HepG2 (cell line): Measurements from ENCODE around the gene UBE2G2. TPM values are rescaled to one million over a fixed set of nuclear protein-coding genes. Genes with fewer than 3 reads are reported as not detected.

Source experiments
- ATAC-seq: fragments of 200-7000 bp; cut with Tn5 transposase; 3 replicates; pipeline ENCODE4 v1.9.1; 2020; ENCODE audit warnings: mild to moderate bottlenecking, moderate library complexity
- BruUV-seq: library from RNA; stranded (reverse); fragments of 400-500 nt; replicated peaks from 2 replicates; lab custom pipeline; 2021; lab: Mats Ljungman, UMichigan
- CTCF ChIA-PET: fragments of 300-600 bp; formaldehyde crosslinking; extraction: SDS; loops from one replicate; lab custom pipeline; 2021; ENCODE audit warnings: low total read pairs, inconsistent platforms, low intra/inter-chr PET ratio; lab: Yijun Ruan, JAX
- POLR2A ChIA-PET: fragments of 350-600 bp; sonication (Branson Sonifier 250); formaldehyde crosslinking; loops from one replicate; lab custom pipeline; 2020; ENCODE audit warnings: antibody characterized with exemption, inconsistent platforms; lab: Yijun Ruan, JAX
- DNase-seq: peaks from one replicate; pipeline ENCODE4 v3.0.0-alpha.2; 2015; ENCODE audit warnings: low spot score
- FAIRE-seq: peaks from 3 replicates; lab custom pipeline; 2011; peaks lifted over from hg19 to GRCh38; lab: Jason Lieb, UNC
- H2AFZ ChIP-seq: one replicate; pipeline ENCODE4 v1.6.1; 2011; ENCODE audit warnings: low read length, inconsistent platforms
- H3K27ac ChIP-seq: fragments of 300-600 bp; 3 replicates; pipeline ENCODE4 v1.8.0; 2011; ENCODE audit warnings: mixed run types, mild to moderate bottlenecking, mixed read lengths, low read length, inconsistent platforms; ENCODE audit not compliant: insufficient read depth; ENCODE audit errors: extremely low read length
- H3K27me3 ChIP-seq, 2 experiments: fragments of 200-600 bp in 1 of 2; 2 replicates in 1 of 2; 3 replicates in 1 of 2; pipeline versions ENCODE4 v1.6.0 to v1.8.0; 2011; ENCODE audit warnings: low read length in 2 of 2, mild to moderate bottlenecking in 2 of 2, moderate library complexity in 2 of 2, inconsistent platforms in 1 of 2; ENCODE audit not compliant: insufficient read depth in 2 of 2, control insufficient read depth in 1 of 2
- H3K36me3 ChIP-seq, 2 experiments: fragments of 200-600 bp in 1 of 2; replicated peaks in 1 of 2; 2 replicates in 1 of 2; 3 replicates in 1 of 2; pipeline versions ENCODE4 v1.5.1 to v1.8.0; 2011; ENCODE audit warnings: low read length in 2 of 2, inconsistent platforms in 1 of 2; ENCODE audit not compliant: insufficient read depth in 2 of 2, control insufficient read depth in 1 of 2
- H3K4me1 ChIP-seq: 2 replicates; pipeline ENCODE4 v1.5.1; 2012; ENCODE audit warnings: low read length, inconsistent platforms; ENCODE audit not compliant: insufficient read depth
- H3K4me2 ChIP-seq: 2 replicates; pipeline ENCODE4 v1.6.0; 2011; ENCODE audit warnings: low read depth, low read length, inconsistent platforms
- H3K4me3 ChIP-seq, 3 experiments: fragments of 200-600 bp in 1 of 3; sonication (generic), shearing (Covaris generic) in 1 of 3; replicated peaks in 1 of 3; 2 replicates each; pipeline ENCODE4 v1.5.1; 2011 to 2016; ENCODE audit warnings: low read length in 3 of 3, inconsistent platforms in 2 of 3, low read depth in 2 of 3, mild to moderate bottlenecking in 2 of 3, control low read depth in 1 of 3, mixed read lengths in 1 of 3; ENCODE audit not compliant: insufficient read depth in 1 of 3
- H3K79me2 ChIP-seq: one replicate; pipeline ENCODE4 v1.6.1; 2011; ENCODE audit warnings: low read length, inconsistent platforms; ENCODE audit not compliant: insufficient read depth
- H3K9ac ChIP-seq: 2 replicates; pipeline ENCODE4 v1.6.0; 2011; ENCODE audit warnings: mild to moderate bottlenecking, low read depth, low read length, inconsistent platforms; ENCODE audit not compliant: insufficient read depth
- H3K9me3 ChIP-seq: 2 replicates; pipeline ENCODE4 v1.5.1; 2012; ENCODE audit warnings: mild to moderate bottlenecking, low read length
- H4K20me1 ChIP-seq: 2 replicates; pipeline ENCODE4 v1.6.0; 2011; ENCODE audit warnings: inconsistent platforms, mild to moderate bottlenecking, low read length, moderate library complexity; ENCODE audit not compliant: insufficient read depth
- ARNT2 ChIP-seq: sonication (generic); formaldehyde crosslinking; IDR thresholded peaks from 2 replicates; pipeline ENCODE4 v1.8.0; 2022; ENCODE audit warnings: mild to moderate bottlenecking, low read depth, missing genetic modification reagents, moderate library complexity
- BORCS8-MEF2B ChIP-seq: sonication (generic); formaldehyde crosslinking; IDR thresholded peaks from 2 replicates; pipeline ENCODE4 v1.8.0; 2022; ENCODE audit warnings: mild to moderate bottlenecking, missing genetic modification reagents
- HNRNPLL ChIP-seq: fragments of 200-400 bp; formaldehyde crosslinking; IDR thresholded peaks from 2 replicates; pipeline ENCODE4 v1.6.1; 2017; ENCODE audit warnings: mild to moderate bottlenecking, low read depth, low read length; ENCODE audit not compliant: poor library complexity, severe bottlenecking
- KLF16 ChIP-seq, 2 experiments: sonication (generic) in 1 of 2; formaldehyde crosslinking in 1 of 2; IDR thresholded peaks; 2 replicates each; pipeline versions ENCODE4 v1.6.1 to v1.8.0; 2016 to 2023; ENCODE audit warnings: missing genetic modification reagents in 2 of 2, missing compliant biosample characterization in 1 of 2
- RORA ChIP-seq: sonication (generic); formaldehyde crosslinking; IDR thresholded peaks from 2 replicates; pipeline ENCODE4 v1.5.0; 2020; ENCODE audit warnings: mild to moderate bottlenecking, missing genetic modification reagents, moderate library complexity
- TBX2 ChIP-seq: sonication (generic); formaldehyde crosslinking; IDR thresholded peaks from 2 replicates; pipeline ENCODE4 v1.5.0; 2020; ENCODE audit warnings: missing genetic modification reagents, mild to moderate bottlenecking, borderline replicate concordance
- TFAP4 ChIP-seq: sonication (generic); IDR thresholded peaks from 2 replicates; pipeline ENCODE4 v1.6.1; 2016; ENCODE audit warnings: low read depth, borderline replicate concordance
- TFDP1 ChIP-seq: IDR thresholded peaks from 2 replicates; pipeline ENCODE4 v1.6.1; 2016; ENCODE audit warnings: missing compliant biosample characterization, missing genetic modification reagents, borderline replicate concordance
- YY1 ChIP-seq: IDR thresholded peaks from 2 replicates; pipeline ENCODE4 v1.6.1; 2011; ENCODE audit warnings: low read length, low read depth, moderate library complexity, mild to moderate bottlenecking; ENCODE audit not compliant: insufficient read depth, insufficient replicate concordance
- ZBTB42 ChIP-seq: sonication (generic); formaldehyde crosslinking; IDR thresholded peaks from 2 replicates; pipeline ENCODE4 v1.5.0; 2020; ENCODE audit warnings: mild to moderate bottlenecking, missing genetic modification reagents
- ZNF136 ChIP-seq: sonication (generic); formaldehyde crosslinking; IDR thresholded peaks from 2 replicates; pipeline ENCODE4 v1.8.1; 2022; ENCODE audit warnings: low read depth, mild to moderate bottlenecking, moderate library complexity, missing genetic modification reagents
- ZNF180 ChIP-seq: sonication (generic); formaldehyde crosslinking; IDR thresholded peaks from 2 replicates; pipeline ENCODE4 v1.4.0; 2020; ENCODE audit warnings: low read depth, missing genetic modification reagents, borderline replicate concordance
- ZNF772 ChIP-seq: sonication (generic); formaldehyde crosslinking; IDR thresholded peaks from 2 replicates; pipeline ENCODE4 v1.5.0; 2020; ENCODE audit warnings: mild to moderate bottlenecking, missing genetic modification reagents
- WGBS: methylation state at CpG from one replicate; pipeline ENCODE4 v1.1.6; 2017; ENCODE audit warnings: low lambda C conversion rate; 5-methylcytosine and 5-hydroxymethylcytosine counted together
- in situ Hi-C: cut with HindIII; loops from 2 replicates; pipeline ENCODE4 v1.10.0; 2017; ENCODE audit warnings: low pct_unique_long_range_greater_than_20kb; ENCODE audit not compliant: extremely low pct_ligation_motif_present
- intact Hi-C: fragments of 100-400 bp; cut with micrococcal nuclease; formaldehyde crosslinking; loops from one replicate; pipeline ENCODE4 v1.10.0; 2022; ENCODE audit not compliant: unreplicated experiment
- polyA plus RNA-seq, 8 experiments: library from polyadenylated mRNA; depleted of rRNA in 3 of 8; stranded (reverse) in 7 of 8; unstranded in 1 of 8; fragments of >200 nt; fragmentation: Illumina TruSeq in 4 of 8; extraction: Trizol in 4 of 8; gene quantifications; 2 replicates each; pipeline versions ENCODE4 v1.2.1 to v1.2.3, GENCODE V29; 2011 to 2016; ENCODE audit warnings: low read depth in 4 of 8, missing spikeins in 1 of 8, mixed read lengths in 1 of 8; ENCODE audit not compliant: insufficient read depth in 1 of 8
- total RNA-seq, 5 experiments: library from RNA; depleted of rRNA; stranded (reverse); fragments of >200 nt; fragmentation: Illumina TruSeq; extraction: Trizol; gene quantifications; 2 replicates each; pipeline ENCODE4 v1.2.3, GENCODE V29; 2016; ENCODE audit warnings: low read depth in 1 of 5
- TF ChIP-seq, protein P1 (sequence below): sonication (generic); formaldehyde crosslinking; IDR thresholded peaks from 2 replicates; pipeline ENCODE4 v1.8.1; 2022; ENCODE audit warnings: low read depth, mild to moderate bottlenecking, missing genetic modification reagents
- TF ChIP-seq, protein P2 (sequence below): sonication (generic); formaldehyde crosslinking; IDR thresholded peaks from 2 replicates; pipeline ENCODE4 v1.4.0; 2020; ENCODE audit warnings: missing genetic modification reagents

UBE2G2 gene
- total and polyA plus RNA-seq, 2 of the 13 experiments (the other 11 are each of a cell fraction or from before 2014, with no cell fraction given) = 55.4 to 92.0 TPM

DNA sequence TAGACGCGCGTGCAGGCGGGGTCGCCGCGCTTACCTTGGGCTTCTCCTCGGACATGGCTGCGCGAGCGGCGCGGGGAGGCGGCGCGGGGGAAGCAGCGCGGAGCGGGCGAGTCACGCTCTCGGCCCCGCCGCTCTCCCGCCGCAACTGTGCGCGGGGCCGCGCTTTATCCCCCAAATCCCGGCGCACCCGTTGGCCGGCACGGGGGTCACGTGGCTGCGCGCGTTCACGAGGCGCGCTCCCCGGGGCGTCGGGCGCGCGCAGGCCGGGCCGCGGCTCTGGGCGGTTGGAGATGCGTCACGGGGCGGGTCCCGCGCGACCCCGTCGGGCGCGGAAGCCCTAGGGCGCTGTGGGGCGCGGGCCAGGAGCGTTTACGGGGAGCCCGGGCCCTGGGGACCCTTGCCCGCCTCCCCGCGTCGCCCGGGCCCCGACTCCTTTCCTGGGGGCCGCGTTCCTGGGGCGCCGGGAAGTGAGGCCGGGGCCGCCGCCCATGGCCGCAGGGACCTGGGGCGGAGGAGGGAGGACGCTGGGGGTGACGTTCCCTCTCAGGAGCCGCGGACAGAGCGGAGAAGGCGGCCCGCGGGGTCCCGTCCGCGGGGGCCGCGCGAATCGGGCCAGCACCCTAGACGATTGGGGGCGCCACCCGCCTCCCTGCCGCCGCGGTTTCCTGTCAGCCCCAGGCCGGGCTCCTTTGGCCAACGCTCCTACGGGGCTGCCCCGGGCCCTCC is 16.5 kb upstream of the UBE2G2 start, which contains the start of gene SUMO3:
Gene SUMO3 (minus strand): TSS at position 149 of the 726 bp plus-strand sequence. CDS start 94 bp downstream, at position 55.
- peaks cover 9% of the 10 kb centered on the region; the same call in 1 of the 2 replicates for H4K20me1 ChIP-seq
- H3K79me2 ChIP-seq = peaks cover 37% of the 10 kb centered on the region
- in situ Hi-C loops = no loop called here
- H3K27me3 ChIP-seq = no peaks in the 10 kb centered on the region
- ATAC-seq (peak; percentile 65), FAIRE-seq (no peak), DNase-seq (peak; percentile 51)
- H3K9me3 ChIP-seq = peaks cover 14% of the 10 kb centered on the region
- ChIA-PET POLR2A (interaction anchor here (0.9 to 1.2 kb wide), 6 partner anchors 13 to 56 kb away, joined by 3 to 7 read pairs (median 6); partner anchors contain the start of genes PTTG1IP and UBE2G2), CTCF (no interaction called here)
- H3K4me1 ChIP-seq = peaks cover 34% of the 10 kb centered on the region
- H3K4me2 ChIP-seq = peak within 1 kb of the TSS; percentile 80
- H3K27ac ChIP-seq = peak within 1 kb of the TSS; percentile 71
- peaks cover 5 to 12% of the 10 kb centered on the region in 2 experiments; a peak in 3 of 5 replicates for H3K36me3 ChIP-seq
- no peak within 1 kb of the TSS for H2AFZ ChIP-seq
- peak within 1 kb of the TSS; percentile 68 to 88 (median 72) for H3K4me3 ChIP-seq
- intact Hi-C loops = loop anchor here (1.0 kb wide), 1 partner anchor 16 kb away; no protein-coding TSS in a partner anchor
- 0% methylated on average over 23 of the region's 108 CpGs for WGBS
- BruUV-seq = TSS peak; percentile 77
- peak within 1 kb of the TSS; percentile 81 for H3K9ac ChIP-seq
- TF ChIP-seq, protein P1, sequence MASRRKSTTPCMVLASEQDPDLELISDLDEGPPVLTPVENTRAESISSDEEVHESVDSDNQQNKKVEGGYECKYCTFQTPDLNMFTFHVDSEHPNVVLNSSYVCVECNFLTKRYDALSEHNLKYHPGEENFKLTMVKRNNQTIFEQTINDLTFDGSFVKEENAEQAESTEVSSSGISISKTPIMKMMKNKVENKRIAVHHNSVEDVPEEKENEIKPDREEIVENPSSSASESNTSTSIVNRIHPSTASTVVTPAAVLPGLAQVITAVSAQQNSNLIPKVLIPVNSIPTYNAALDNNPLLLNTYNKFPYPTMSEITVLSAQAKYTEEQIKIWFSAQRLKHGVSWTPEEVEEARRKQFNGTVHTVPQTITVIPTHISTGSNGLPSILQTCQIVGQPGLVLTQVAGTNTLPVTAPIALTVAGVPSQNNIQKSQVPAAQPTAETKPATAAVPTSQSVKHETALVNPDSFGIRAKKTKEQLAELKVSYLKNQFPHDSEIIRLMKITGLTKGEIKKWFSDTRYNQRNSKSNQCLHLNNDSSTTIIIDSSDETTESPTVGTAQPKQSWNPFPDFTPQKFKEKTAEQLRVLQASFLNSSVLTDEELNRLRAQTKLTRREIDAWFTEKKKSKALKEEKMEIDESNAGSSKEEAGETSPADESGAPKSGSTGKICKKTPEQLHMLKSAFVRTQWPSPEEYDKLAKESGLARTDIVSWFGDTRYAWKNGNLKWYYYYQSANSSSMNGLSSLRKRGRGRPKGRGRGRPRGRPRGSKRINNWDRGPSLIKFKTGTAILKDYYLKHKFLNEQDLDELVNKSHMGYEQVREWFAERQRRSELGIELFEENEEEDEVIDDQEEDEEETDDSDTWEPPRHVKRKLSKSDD = 0 out of 2 replicates have a peak, but pooled peaks have one; percentile 8
- TF ChIP-seq TFAP4 = no peak
- no peak for TF ChIP-seq RORA (CRISPR knock-in tag)
- peak; percentile 32 for TF ChIP-seq HNRNPLL
- 0 out of 2 replicates have a peak, but pooled peaks have one; percentile 34 for TF ChIP-seq ZNF772 (CRISPR knock-in tag)
- TF ChIP-seq KLF16 (CRISPR knock-in tag; IDR thresholded peaks at IDR 0.05) = peak in 1 of 2 experiments; percentile 22; a peak in 1 of 4 replicates
- peak; percentile 35; the same call in 1 of the 2 replicates for TF ChIP-seq TBX2
- 0 out of 2 replicates have a peak, but pooled peaks have one; percentile 17 for TF ChIP-seq ARNT2
- TF ChIP-seq, protein P2, sequence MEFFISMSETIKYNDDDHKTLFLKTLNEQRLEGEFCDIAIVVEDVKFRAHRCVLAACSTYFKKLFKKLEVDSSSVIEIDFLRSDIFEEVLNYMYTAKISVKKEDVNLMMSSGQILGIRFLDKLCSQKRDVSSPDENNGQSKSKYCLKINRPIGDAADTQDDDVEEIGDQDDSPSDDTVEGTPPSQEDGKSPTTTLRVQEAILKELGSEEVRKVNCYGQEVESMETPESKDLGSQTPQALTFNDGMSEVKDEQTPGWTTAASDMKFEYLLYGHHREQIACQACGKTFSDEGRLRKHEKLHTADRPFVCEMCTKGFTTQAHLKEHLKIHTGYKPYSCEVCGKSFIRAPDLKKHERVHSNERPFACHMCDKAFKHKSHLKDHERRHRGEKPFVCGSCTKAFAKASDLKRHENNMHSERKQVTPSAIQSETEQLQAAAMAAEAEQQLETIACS = peak; percentile 98
- 0 out of 2 replicates have a peak, but pooled peaks have one; percentile 47 for TF ChIP-seq ZBTB42 (CRISPR knock-in tag)
- TF ChIP-seq BORCS8-MEF2B (CRISPR knock-in tag) = 0 out of 2 replicates have a peak, but pooled peaks have one; percentile 9
- no peak for TF ChIP-seq YY1
- no peak for TF ChIP-seq ZNF180 (CRISPR knock-in tag)
- TF ChIP-seq ZNF136 (CRISPR knock-in tag) = no peak
- TF ChIP-seq TFDP1 (CRISPR knock-in tag) = 0 out of 2 replicates have a peak, but pooled peaks have one; percentile 12
